Measurements from ENCODE around the gene TRIM56.
A peak's percentile ranks its signal among the peaks of the same experiment; 100 is the strongest.
"Not testable (repeated sequence)": the region's sequence is repeated elsewhere in the genome, so short reads cannot be mapped to it uniquely, and the experiment has no call there.

The TRIM56 gene

DNA sequence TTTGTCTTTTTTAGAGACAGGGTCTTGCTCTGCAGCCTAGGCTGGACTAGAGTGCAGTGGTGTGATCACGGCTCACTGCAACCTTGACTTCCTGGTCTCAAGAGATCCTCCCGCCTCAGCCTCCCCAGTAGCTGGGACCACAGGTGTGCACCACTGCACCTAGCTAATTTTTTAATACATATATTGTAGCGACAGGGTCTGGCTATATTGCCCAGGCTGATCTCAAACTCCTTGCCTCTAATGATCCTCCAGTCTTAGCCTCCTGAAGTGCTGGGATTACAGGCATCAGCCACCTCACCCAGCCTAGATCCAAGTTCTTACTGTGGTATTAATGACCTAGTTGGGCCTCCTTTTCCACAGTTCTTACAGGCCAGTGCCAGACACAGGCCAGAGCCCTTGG is 29.9 kb downstream of the TRIM56 start:
- DNase-seq, result no peak

DNA sequence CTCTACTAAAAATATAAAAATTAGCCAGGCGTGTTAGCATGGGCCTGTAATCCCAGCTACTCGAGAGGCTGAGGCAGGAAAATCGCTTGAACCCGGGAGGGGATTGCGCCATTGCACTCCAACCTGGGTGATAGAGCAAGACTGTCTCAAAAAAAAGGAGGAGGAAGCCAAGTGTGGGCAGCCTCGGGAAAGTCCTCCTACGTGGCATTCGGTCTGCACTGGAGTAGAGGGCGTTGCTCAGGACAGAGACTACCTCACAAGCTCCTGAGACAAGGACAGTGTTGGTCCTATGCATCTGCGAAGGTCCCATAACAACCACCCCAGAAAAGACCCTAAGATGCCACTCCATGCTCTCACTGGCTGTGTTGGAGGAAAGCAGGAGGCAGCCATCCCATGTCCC is 31.6 kb downstream of the TRIM56 start:
- DNase-seq, result no peak

DNA sequence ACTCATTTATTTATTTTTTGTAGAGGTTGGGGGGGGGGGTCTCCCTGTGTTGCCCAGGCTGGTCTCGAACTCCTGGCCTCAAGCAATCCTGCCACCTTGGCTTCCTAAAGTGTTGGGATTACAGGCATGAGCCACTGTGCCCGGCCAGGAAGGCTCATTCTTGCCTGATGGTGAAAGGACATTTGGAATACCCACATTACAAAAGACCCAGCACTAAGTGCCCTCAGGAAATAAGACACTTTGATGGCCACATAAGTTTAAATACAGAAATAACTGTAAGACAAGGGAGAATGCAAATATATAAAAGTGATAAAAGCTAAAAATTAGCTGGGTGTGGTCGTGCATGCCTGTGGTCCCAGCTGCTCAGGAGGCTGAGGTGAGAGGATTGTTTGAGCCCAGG is 33.6 kb downstream of the TRIM56 start:
- no peak for DNase-seq

DNA sequence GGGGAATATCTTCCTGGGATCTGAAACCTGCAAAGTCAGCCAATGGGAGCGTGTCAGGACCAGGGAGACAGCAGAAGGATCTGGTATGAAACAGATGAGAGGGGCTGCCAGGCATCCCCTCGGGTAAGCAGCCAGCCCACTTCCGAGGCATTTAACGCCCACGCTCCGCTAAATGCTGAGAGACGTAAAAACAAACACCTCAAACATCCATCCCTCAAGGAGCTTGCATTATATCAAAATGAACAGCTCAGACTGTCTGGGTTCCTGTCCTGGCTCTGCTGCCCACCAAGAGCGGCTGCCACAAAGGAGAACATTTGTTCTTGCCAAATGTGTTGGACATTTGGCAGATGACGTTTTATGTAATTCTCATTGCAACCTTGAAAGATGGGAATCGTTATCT is 34.6 kb downstream of the TRIM56 start:
- DNase-seq, result no peak

DNA sequence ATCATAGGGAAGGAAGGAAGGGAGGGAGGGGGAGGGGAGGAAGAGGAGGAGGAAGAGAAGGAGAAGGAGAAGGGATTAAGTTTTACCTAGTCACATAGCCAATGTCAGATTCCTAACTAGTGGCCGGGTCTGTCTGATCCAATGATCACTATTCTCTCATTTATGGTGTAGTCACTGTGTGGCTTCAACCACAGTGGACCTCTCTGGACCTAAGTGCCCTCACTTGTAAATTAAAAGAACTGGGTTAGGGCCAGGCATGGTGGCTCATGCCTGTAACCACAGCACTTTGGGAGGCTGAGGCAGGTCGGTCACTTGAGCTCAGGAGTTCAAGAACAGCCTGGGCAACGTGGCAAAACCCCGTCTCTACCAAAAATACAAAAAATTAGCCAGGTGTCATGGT is 35.0 kb downstream of the TRIM56 start:
- DNase-seq, result no peak

DNA sequence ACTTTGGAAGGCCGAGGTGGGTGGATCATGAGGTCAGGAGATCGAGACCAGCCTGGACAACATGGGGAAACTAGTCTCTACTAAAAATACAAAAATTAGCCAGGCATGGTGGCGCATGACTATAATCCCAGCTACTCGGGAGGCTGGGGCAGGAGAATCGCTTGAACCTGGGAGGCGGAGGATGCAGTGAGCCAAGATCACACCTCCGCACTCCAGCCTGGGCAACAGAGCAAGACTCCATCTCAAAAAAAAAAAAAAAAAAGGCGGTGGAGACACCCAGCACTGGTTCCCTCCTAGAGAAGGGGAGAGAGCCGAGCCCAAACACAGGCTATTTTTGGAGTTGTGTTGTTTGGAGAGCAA is 36.3 kb downstream of the TRIM56 start:
- DNase-seq, result not testable (repeated sequence)

DNA sequence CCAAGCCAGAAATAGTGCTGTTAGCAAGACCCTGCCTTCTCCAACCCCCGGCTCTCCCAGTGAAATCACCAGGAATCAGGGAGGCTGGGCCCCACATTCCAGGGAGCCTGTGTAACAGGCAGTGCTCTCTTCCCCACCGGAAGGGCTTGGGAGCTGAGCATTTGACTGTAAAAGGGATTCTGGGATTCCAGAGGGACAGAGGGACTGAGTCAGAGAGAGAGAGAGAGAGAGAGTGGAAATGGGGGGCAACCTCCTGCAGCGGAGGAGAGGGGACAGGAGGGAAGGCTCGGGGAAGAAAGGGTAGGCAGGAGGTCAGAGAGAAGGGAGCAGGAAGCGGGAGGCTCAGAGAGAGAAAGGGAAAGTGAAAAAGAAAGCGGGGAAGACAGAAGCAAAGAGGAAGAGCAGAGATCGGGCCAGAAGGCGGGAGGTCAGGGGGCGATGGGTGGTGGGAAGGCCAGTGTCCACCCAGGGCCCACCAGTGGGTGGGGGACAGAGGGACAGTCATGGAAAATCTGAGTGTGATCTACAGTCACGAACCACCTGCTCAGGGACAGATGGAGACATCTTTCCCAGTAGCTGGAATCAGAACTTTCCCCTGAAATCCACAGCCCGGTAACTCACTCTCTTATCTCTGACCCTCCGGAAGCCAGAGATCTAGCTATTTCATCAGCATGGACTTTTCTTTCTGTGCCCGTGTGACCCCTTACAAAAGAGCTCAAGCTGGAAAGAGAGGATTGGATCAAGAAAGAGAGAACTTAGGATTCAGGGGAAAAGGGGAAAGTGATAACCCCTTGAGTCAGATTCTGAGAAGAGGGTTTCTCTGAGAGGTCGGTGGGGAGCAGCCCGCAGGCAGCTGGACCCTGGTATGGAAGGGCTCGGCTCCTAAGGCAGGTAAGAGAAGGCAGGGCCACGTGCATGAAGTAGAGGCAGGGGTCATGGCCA is 37.0 kb downstream of the TRIM56 start:
- DNase-seq, result no peak

DNA sequence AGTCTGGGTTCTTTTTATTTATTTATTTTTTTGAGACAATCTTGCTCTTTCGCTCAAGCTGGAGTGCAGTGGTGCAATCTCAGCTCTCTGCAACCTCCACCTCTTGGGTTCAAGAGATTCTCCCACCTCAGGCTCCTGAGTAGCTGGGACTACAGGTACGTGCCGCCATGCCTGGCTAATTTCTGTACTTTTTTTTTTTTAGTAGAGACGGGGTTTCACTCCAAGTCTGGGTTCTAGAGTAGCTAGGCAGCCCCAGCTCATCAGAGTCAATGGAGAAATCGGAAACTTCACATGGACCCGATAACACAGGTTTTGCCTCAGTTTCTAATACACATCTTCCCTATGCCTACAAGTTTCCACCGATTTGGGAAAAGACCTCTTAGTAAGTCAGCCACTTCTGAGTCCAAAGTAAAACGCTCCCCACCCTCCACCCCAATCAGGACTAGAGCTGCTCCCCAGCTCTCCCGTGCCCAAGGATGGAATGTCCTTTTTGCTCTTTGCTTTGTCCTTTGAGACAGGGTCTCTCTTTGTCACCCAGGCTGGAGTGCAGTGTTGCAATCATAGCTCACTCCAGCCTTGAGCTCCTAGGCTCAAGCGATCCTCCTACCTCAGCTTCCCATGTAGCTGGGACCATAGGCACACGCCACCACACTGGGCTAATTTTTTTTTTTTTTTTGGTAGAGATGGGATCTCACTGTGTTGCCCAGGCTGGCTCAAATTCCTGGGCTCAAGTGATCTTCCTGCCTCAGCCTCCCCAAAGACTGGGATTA is 37.8 kb downstream of the TRIM56 start:
- DNase-seq, result no peak

DNA sequence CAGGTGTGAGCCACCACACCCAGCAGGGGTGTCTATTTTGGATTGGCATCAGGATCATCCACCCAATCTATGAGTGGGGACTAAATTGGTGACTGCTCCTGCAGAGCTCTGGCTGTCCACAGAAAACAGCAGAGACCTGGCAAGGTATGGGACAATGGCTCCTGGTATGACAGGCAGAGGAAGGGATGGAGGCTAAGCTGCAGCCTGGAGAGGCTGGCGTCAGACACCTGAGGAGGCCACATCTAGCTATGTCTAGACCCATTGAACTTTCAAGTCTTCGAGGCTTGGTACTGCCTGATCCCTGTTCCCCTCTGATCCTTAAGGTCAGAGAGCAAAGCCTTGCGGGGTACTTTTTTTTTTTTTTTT is 38.4 kb downstream of the TRIM56 start:
- DNase-seq, result no peak

DNA sequence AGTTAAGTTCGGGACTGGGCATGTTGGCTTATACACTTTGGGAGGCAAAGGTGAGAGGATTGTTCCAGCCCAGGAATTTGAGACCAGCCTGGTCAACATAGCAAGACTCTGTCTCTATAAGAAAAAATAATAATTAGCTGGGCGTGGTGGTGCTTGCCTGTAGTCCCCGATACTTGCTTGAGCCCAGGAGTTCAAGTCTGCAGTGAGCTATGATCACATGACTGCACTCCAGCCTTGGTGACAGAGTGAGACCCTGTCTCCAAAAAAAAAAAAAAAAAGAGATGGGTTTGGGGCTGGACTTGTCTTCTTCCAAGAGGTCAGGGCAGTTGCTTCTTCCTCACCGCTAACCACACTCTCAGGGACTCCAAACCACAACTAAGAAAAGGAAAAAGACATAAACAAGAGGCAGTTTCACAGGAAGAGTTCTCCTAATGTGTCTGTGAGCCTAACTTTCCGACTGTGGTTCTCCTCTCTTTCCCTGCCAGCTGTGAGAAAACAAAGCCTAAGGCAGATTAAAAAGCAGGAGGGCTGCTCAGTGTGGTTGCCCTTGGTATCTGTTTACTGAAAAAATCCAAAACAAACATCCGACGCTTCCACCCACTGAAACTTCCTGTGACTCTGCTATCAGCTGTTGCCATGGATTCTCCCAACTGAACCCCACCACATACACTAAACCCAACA is 39.2 kb downstream of the TRIM56 start:
- peak; percentile 47 for DNase-seq

DNA sequence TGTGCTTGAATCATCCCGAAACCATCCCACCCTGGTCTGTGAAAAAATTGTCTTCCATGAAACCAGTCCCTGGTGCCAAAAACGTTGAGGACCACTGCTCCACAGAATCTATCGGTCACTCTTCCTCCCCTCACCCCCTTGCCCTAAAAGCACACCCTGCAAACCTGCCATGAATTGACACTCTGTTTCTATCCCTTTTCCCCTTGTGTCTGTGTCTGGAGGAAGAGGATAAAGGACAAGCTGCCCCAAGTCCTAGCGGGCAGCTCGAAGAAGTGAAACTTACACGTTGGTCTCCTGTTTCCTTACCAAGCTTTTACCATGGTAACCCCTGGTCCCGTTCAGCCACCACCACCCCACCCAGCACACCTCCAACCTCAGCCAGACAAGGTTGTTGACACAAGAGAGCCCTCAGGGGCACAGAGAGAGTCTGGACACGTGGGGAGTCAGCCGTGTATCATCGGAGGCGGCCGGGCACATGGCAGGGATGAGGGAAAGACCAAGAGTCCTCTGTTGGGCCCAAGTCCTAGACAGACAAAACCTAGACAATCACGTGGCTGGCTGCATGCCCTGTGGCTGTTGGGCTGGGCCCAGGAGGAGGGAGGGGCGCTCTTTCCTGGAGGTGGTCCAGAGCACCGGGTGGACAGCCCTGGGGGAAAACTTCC is 40.8 kb downstream of the TRIM56 start:
- peak; percentile 74 for DNase-seq

DNA sequence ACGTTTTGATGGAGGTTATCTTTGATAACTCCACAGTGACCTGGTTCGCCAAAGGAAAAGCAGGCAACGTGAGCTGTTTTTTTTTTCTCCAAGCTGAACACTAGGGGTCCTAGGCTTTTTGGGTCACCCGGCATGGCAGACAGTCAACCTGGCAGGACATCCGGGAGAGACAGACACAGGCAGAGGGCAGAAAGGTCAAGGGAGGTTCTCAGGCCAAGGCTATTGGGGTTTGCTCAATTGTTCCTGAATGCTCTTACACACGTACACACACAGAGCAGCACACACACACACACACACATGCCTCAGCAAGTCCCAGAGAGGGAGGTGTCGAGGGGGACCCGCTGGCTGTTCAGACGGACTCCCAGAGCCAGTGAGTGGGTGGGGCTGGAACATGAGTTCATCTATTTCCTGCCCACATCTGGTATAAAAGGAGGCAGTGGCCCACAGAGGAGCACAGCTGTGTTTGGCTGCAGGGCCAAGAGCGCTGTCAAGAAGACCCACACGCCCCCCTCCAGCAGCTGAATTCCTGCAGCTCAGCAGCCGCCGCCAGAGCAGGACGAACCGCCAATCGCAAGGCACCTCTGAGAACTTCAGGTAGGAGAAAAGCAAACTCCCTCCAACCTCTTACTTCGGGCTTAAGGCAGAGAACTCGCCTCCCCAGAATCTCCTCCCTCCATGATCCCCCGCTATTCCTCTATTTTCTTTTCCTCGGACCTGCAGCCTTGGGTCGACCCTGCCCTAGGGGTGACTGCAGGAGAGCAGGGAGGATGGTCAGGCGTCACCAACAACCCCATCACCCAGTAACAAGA is 41.6 kb downstream of the TRIM56 start, which contains the start of gene SERPINE1:
TSS of gene SERPINE1 (plus strand) at position 454 of the 809 bp plus-strand sequence. CDS start 1,290 bp downstream, outside the sequence.
- DNase-seq, result peak; percentile 91

DNA sequence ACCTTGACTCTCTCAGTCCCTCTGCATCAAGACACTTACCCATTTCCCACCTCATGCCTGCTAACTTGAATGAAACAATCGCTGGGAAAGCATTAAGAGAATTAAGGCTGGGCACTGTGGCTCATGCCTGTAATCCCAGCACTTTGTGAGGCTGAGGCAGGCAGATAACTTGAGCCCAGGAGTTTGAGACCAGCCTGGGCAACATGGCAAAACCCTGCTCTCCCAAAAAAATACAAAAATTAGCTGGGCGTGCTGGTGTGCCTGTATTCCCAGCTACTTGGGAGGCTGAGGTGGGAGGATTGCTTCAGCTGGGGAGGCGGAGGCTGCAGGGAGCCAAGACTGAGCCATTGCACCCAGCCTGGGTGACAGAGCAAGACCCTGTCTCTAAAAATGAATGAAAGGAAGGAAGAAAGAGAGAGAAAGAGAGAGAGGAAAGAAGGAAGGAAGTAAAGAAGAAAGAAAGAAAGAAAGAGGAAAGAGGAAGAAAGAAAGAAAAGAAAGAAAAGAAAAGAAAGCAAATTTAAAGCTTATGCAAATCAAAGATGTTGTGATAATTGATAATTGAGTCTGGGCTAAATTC is 42.3 kb downstream of the TRIM56 start:
- DNase-seq, result no peak

DNA sequence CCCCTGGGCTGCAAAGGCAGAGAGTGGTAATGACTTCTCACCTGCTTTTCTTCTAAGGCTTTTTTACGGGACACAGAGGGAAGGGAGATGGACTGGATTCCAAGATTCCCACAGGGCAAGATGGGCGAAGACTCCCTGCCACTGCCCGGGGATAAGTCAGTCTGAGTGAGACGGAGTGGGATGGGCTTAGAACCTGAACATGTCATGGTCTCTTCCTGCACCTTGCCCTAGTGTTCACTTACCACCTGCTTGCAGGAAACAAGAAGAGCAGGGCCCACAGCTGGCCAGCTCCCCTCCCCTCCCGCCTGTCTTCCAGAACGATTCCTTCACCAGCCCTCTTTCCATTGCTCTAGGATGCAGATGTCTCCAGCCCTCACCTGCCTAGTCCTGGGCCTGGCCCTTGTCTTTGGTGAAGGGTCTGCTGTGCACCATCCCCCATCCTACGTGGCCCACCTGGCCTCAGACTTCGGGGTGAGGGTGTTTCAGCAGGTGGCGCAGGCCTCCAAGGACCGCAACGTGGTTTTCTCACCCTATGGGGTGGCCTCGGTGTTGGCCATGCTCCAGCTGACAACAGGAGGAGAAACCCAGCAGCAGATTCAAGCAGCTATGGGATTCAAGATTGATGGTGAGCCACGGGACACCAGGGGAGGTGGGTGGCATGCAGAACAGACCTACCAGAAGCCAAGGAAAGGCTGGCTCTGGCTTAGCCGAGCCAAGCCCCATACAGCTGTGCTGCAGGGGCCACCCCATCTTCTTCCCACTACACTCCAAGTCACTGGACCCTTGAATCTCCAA is 43.0 kb downstream of the TRIM56 start:
- DNase-seq, result no peak

DNA sequence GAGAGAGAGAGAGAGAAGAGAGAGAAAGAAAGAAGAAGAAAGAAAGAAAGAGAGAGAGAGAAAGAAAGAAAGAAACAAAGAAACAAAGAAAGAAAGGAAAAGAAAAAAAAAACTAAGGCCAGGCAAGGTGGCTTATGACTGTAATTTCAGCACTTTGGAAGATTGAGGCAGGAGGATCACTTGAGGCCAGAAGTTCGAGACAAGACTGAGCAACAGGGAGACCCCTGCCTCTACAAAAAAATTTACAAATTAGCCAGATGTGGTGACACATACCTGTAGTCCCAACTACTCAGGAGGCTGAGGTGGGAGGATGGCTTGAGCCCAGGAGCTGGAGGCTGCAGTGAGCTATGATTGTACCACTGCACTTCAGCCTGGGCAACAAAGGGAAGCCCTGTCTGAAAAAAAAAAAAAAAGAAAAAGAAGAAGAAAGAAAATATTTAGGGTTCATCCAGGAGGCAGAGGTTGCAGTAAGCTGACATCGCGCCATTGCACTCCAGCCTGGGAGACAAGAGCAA is 44.4 kb downstream of the TRIM56 start:
- DNase-seq, result no peak

DNA sequence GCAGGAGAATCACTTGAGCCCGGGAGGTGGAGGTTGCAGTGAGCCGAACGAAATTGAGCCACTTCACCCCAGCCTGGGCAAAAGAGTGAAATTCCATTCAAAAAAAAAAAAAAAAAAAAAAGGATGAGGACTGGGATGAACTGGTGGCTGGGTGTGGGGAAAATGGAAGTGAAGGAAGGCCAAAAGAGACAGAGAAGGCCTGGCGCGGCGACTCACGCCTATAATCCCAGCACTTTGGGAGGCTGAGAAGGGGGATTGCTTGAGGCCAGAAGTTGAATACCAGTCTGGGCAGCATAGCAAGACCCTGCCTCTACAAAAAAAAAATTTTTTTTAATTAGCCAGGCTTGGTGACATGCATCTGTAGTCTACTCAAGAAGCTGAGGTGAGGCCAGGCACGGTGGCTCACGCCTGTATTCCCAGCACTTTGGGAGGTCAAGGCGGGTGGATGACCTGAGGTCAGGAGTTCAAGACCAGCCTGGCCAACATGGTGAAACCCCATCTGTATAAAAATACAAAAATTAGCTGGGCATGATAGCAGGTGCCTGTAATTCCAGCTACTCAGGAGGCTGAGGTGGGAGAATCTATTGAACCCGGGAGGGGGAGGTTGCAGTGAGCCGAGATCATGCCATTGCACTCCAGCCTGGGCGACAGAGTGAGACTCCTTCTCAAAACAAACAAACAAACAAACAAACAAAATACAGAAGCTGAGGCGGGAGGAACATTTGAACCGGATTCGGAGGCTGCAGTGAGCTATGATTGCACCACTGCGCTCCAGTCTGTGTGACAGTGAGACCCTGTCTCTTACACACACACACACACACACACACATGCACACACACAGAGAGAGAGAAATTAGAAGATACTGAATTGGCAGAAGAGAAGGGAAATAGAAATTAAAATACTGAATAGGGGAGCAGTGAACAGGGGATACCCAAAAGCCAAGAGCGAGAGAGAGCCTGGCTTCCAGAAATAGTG is 47.6 kb downstream of the TRIM56 start:
- not testable (repeated sequence) for DNase-seq

DNA sequence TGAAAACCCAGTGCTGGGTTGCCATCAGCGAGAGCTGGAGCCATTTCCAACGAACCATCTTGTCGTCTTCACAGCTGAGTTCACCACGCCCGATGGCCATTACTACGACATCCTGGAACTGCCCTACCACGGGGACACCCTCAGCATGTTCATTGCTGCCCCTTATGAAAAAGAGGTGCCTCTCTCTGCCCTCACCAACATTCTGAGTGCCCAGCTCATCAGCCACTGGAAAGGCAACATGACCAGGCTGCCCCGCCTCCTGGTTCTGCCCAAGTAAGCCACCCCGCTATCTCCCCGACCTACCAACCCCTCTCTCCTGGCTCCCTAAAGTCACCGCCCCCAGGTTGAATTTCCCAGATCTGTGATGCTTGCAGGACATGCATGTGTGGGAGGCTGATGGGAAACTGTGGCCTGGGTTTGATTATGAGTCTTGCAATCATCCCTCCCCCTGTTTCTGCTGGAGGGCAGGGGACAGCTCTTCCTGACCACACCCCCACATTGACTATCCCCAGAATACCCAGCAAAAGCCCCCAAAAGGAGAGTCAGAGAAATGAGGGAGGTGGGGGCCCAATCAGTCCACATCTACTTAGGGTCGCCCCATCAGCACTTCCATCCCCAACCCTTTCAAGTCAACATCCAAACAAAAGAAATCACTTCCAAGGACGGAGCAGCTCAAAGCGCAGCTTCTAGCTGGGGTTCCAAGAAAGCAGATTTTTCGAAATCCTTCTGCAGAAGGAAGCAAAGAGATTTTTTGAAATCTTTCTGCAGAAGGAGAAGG is 48.5 kb downstream of the TRIM56 start:
- no peak for DNase-seq

DNA sequence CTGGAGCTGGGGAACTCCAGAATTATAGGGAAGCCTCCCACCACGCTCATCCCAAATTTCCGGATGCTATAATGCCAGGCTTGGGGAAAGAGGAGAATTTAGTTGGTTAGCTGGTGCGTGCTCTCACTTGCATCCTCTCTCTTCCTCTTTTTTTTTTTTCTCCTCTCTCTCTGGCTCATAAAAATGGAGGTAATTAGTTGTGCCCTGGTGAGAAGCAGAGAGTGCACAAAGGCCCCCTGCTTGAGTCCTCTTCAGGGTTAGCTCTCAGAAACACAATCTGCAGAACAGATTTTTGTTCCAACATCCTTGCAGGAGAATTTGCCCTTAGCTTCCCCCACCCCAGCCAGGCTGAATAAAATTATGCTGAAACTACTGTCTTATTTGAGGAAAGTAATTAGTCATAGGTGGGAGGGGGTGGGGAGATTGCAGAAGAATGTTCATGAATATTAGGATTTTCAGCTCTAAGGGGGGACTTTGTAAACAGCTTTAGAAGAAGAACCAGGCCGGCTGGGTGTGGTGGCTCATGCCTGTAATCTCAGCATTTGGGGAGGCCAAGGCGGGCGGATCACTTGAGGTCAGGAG is 49.2 kb downstream of the TRIM56 start:
- DNase-seq, result no peak

Data from hematopoietic multipotent progenitor cell treated with erythropoietin and hydrocortisone succinate and interleukin-3 and kit ligand, for 8 days (in vitro differentiated cells).